ENCODE data around the gene ZBTB6.

- TF ChIP-seq CTCF (IDR thresholded peaks at IDR 0.05), result no peak
- TF ChIP-seq POLR2AphosphoS5 (IDR thresholded peaks at IDR 0.05), result no peak
- no peak for TF ChIP-seq POLR2A (IDR thresholded peaks at IDR 0.05)
Observed at GRCh38 chr9:122954253-122954691, 41.1 kb upstream of the ZBTB6 start.

Data from breast epithelium (tissue), 3 donors.